HCT116 (cell line): ENCODE results near the gene AUTS2.

Experiments used
- EZH2 ChIP-seq: fragments of 200-600 bp; sonication (generic); IDR thresholded peaks from 2 replicates; pipeline ENCODE4 v1.6.1; 2017; ENCODE audit warnings: antibody characterized with exemption, mixed run types
- EZH2phosphoT487 ChIP-seq: fragments of 200-600 bp; IDR thresholded peaks from 2 replicates; pipeline ENCODE4 v1.6.1; 2018; ENCODE audit warnings: antibody characterized with exemption, borderline replicate concordance
- FOSL1 ChIP-seq: IDR thresholded peaks from 2 replicates; pipeline ENCODE4 v1.6.1; 2012; ENCODE audit warnings: low read depth
- POLR2A ChIP-seq: IDR thresholded peaks from 2 replicates; pipeline ENCODE4 v1.7.0; 2011; ENCODE audit warnings: borderline replicate concordance; ENCODE audit not compliant: insufficient read depth, insufficient read length; ENCODE audit errors: extremely low read depth
- POLR2AphosphoS5 ChIP-seq: IDR thresholded peaks from 2 replicates; pipeline ENCODE4 v1.6.1; 2011; ENCODE audit warnings: mild to moderate bottlenecking, low read depth, low read length, moderate library complexity
- RAD21 ChIP-seq: IDR thresholded peaks from 2 replicates; pipeline ENCODE4 v1.6.1; 2012; ENCODE audit warnings: low read depth, mild to moderate bottlenecking
- SIN3A ChIP-seq: IDR thresholded peaks from 2 replicates; pipeline ENCODE4 v1.6.1; 2012; ENCODE audit warnings: low read depth
- TCF7L2 ChIP-seq: IDR thresholded peaks from 2 replicates; pipeline ENCODE4 v1.7.0; 2011; ENCODE audit warnings: borderline replicate concordance, inconsistent platforms; ENCODE audit not compliant: insufficient read depth, insufficient read length; ENCODE audit errors: extremely low read depth
- ZNF274 ChIP-seq: fragments of 200-500 bp; sonication (Bioruptor generic); IDR thresholded peaks from 2 replicates; pipeline ENCODE4 v1.6.1; 2014; ENCODE audit warnings: mild to moderate bottlenecking, low read depth, low read length, inconsistent platforms
- TF ChIP-seq, protein P1 (sequence below), 3 experiments: fragments of 200-600 bp in 1 of 3; sonication (generic) in 1 of 3; IDR thresholded peaks in 2 of 3; conservative IDR thresholded peaks in 1 of 3; 2 replicates each; pipeline ENCODE4 v1.5.1; 2012 to 2017; ENCODE audit warnings: low read depth in 2 of 3, low read length in 2 of 3, antibody characterized with exemption in 1 of 3, borderline replicate concordance in 1 of 3, control low read depth in 1 of 3, mild to moderate bottlenecking in 1 of 3, mixed read lengths in 1 of 3, mixed run types in 1 of 3, moderate library complexity in 1 of 3; ENCODE audit not compliant: insufficient read depth in 1 of 3
- TF ChIP-seq, protein P2 (sequence below): IDR thresholded peaks from 2 replicates; pipeline ENCODE4 v1.6.1; 2012
- TF ChIP-seq, protein P3 (sequence below): IDR thresholded peaks from 2 replicates; pipeline ENCODE4 v1.6.1; 2012; ENCODE audit warnings: low read depth

DNA sequence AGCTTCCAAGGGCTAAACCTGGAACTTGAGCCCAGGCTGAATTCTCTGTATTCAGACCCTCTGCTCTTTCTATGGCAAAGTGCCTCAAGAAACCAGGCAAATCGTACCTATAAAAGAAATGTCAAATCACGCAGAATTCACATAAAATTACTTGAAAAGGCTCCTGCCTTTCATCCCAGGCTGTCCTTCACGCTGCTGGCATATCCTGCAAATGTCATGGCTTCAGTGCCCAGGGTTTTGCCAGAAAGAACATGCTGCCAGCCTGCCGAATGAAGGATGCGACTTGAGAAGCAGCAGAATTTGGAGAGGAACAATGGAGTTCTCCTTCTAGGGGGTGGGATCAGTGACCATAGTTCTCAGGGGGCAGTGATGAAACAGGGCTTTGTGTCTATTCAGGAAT is 931.2 kb downstream of the AUTS2 start:
- no peak for TF ChIP-seq POLR2A
- TF ChIP-seq, protein P1, sequence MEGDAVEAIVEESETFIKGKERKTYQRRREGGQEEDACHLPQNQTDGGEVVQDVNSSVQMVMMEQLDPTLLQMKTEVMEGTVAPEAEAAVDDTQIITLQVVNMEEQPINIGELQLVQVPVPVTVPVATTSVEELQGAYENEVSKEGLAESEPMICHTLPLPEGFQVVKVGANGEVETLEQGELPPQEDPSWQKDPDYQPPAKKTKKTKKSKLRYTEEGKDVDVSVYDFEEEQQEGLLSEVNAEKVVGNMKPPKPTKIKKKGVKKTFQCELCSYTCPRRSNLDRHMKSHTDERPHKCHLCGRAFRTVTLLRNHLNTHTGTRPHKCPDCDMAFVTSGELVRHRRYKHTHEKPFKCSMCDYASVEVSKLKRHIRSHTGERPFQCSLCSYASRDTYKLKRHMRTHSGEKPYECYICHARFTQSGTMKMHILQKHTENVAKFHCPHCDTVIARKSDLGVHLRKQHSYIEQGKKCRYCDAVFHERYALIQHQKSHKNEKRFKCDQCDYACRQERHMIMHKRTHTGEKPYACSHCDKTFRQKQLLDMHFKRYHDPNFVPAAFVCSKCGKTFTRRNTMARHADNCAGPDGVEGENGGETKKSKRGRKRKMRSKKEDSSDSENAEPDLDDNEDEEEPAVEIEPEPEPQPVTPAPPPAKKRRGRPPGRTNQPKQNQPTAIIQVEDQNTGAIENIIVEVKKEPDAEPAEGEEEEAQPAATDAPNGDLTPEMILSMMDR (IDR thresholded peaks at IDR 0.05 in 2 of 3, conservative IDR thresholded peaks at IDR 0.05 in 1 of 3; ENCODE audit: borderline replicate concordance in 1 of 3, insufficient read depth in 1 of 3, low read depth in 2 of 3, low read length in 2 of 3): no peak
- no peak for TF ChIP-seq TCF7L2
- TF ChIP-seq POLR2AphosphoS5: no peak
- no peak for TF ChIP-seq EZH2
- no peak for TF ChIP-seq SIN3A
- TF ChIP-seq EZH2phosphoT487: no peak
- TF ChIP-seq, protein P2, sequence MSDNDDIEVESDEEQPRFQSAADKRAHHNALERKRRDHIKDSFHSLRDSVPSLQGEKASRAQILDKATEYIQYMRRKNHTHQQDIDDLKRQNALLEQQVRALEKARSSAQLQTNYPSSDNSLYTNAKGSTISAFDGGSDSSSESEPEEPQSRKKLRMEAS: no peak
- TF ChIP-seq FOSL1: no peak
- no peak for TF ChIP-seq RAD21
- TF ChIP-seq, protein P3, sequence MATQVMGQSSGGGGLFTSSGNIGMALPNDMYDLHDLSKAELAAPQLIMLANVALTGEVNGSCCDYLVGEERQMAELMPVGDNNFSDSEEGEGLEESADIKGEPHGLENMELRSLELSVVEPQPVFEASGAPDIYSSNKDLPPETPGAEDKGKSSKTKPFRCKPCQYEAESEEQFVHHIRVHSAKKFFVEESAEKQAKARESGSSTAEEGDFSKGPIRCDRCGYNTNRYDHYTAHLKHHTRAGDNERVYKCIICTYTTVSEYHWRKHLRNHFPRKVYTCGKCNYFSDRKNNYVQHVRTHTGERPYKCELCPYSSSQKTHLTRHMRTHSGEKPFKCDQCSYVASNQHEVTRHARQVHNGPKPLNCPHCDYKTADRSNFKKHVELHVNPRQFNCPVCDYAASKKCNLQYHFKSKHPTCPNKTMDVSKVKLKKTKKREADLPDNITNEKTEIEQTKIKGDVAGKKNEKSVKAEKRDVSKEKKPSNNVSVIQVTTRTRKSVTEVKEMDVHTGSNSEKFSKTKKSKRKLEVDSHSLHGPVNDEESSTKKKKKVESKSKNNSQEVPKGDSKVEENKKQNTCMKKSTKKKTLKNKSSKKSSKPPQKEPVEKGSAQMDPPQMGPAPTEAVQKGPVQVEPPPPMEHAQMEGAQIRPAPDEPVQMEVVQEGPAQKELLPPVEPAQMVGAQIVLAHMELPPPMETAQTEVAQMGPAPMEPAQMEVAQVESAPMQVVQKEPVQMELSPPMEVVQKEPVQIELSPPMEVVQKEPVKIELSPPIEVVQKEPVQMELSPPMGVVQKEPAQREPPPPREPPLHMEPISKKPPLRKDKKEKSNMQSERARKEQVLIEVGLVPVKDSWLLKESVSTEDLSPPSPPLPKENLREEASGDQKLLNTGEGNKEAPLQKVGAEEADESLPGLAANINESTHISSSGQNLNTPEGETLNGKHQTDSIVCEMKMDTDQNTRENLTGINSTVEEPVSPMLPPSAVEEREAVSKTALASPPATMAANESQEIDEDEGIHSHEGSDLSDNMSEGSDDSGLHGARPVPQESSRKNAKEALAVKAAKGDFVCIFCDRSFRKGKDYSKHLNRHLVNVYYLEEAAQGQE: no peak
- TF ChIP-seq ZNF274: no peak
